NAMALWA (cell line): Measurements from ENCODE around the gene KIZ.

Source experiments
- DNase-seq: peaks from one replicate; pipeline ENCODE4 v3.0.0-alpha.2; 2015; ENCODE audit warnings: low spot score

The KIZ gene

GRCh38 chr20:21125849-21126580, at the start of gene KIZ:
Gene KIZ, plus strand, starts transcription at chr20:21126082. Its CDS starts 34 bp downstream, at chr20:21126116.
- peak; percentile 94 for DNase-seq

GRCh38 chr20:21077809-21078345, 48.0 kb upstream of the KIZ start:
- DNase-seq = no peak

- DNase-seq = no peak
Measured at GRCh38 chr20:21082584-21082983, 43.3 kb upstream of the KIZ start.

GRCh38 chr20:21083825-21084325, 42.0 kb upstream of the KIZ start:
- DNase-seq = no peak

- no peak for DNase-seq
Measured at GRCh38 chr20:21087862-21088540, 37.9 kb upstream of the KIZ start.

GRCh38 chr20:21089391-21089790, 36.5 kb upstream of the KIZ start:
- no peak for DNase-seq

GRCh38 chr20:21090111-21090618, 35.7 kb upstream of the KIZ start:
- DNase-seq = no peak

- DNase-seq = no peak
Measured at GRCh38 chr20:21090721-21091120, 35.2 kb upstream of the KIZ start.

- no peak for DNase-seq
Measured at GRCh38 chr20:21092806-21093205, 33.1 kb upstream of the KIZ start.

GRCh38 chr20:21096321-21097043, 29.4 kb upstream of the KIZ start:
- DNase-seq = peak; percentile 55

- peak; percentile 53 for DNase-seq
Measured at GRCh38 chr20:21099751-21100577, 25.9 kb upstream of the KIZ start.

GRCh38 chr20:21100578-21101452, 25.1 kb upstream of the KIZ start:
- no peak for DNase-seq

- no peak for DNase-seq
Measured at GRCh38 chr20:21101453-21101931, 24.4 kb upstream of the KIZ start.

GRCh38 chr20:21101932-21102575, 23.8 kb upstream of the KIZ start:
- DNase-seq = no peak

- DNase-seq = no peak
Measured at GRCh38 chr20:21102603-21103311, 23.1 kb upstream of the KIZ start.

- DNase-seq = no peak
Measured at GRCh38 chr20:21103582-21104465, 22.1 kb upstream of the KIZ start.

GRCh38 chr20:21104466-21104761, 21.5 kb upstream of the KIZ start:
- DNase-seq = no peak

- no peak for DNase-seq
Measured at GRCh38 chr20:21104921-21105320, 21.0 kb upstream of the KIZ start.
